Kidney epithelial cell (primary cell): ENCODE results near the gene TMEM30B. TPM values are rescaled to one million over a fixed set of nuclear protein-coding genes. Genes with fewer than 3 reads are reported as not detected.
"Not testable (repeated sequence)": the region's sequence is repeated elsewhere in the genome, so short reads cannot be mapped to it uniquely, and the experiment has no call there.

ENCODE experiments used
- DNase-seq: peaks from one replicate; pipeline ENCODE4 v3.0.0-alpha.2; 2010; ENCODE audit warnings: low read depth
- H3K27me3 ChIP-seq: 2 replicates; pipeline ENCODE4 v1.6.0; 2011; ENCODE audit warnings: low read length; ENCODE audit not compliant: control insufficient read depth, insufficient read depth
- H3K36me3 ChIP-seq: 2 replicates; pipeline ENCODE4 v1.5.1; 2011; ENCODE audit warnings: low read length; ENCODE audit not compliant: control insufficient read depth, insufficient read depth
- H3K4me3 ChIP-seq: 2 replicates; pipeline ENCODE4 v1.5.1; 2011; ENCODE audit warnings: low read depth, mild to moderate bottlenecking, control low read depth, low read length
- total RNA-seq: library from RNA; depleted of rRNA; stranded (reverse); fragments of >200 nt; gene quantifications from 2 replicates; pipeline ENCODE4 v1.2.3, GENCODE V29; 2015
- TF ChIP-seq, protein P1 (sequence below): IDR thresholded peaks from 2 replicates; pipeline ENCODE4 v1.5.1; 2011; ENCODE audit warnings: mild to moderate bottlenecking, moderate library complexity, low read length, control low read depth, inconsistent platforms; ENCODE audit not compliant: insufficient read depth, poor library complexity, severe bottlenecking

The TMEM30B gene
- total RNA-seq, 1 donor from 2014 or later, result 11.3 TPM

DNA sequence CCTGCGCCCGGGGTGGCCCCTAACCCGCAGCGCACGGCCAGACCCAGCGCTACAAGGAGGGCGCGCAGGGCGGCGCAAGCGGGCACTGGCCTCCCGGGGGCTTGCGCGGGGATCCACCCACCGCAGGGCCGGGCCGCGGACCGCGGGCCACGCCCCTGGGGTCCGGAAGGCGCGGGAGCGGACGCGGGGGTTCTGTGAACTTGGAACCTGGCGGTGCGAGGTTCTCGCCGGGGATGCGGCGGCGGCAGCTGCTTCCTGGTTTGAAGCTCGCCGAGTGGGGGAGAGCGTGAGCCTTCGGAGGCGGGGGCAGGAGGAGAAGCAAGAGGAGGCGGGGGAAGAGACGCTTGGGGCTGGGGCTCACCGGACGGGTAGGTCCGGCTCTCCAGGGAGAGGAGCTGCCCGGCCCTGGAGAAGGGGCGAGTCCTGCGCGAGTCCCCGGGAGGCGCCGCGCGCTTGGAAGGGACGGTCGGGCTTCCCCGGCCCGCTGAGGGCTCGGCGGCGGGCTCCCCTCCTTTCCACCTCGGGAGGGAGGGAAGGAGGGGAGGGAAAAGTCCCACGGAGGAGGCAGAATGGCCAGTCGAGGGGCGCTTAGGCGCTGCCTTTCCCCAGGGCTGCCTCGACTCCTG lies 40.4 kb upstream of the TMEM30B start, which contains the start of gene PRKCH:
Gene PRKCH (plus strand): TSS at position 195 of the 626 bp plus-strand sequence. CDS start 523 bp downstream, outside the sequence.
- peaks cover 22% of the 10 kb centered on the region for H3K27me3 ChIP-seq
- H3K36me3 ChIP-seq, result no peaks in the 10 kb centered on the region
- TF ChIP-seq, protein P1, sequence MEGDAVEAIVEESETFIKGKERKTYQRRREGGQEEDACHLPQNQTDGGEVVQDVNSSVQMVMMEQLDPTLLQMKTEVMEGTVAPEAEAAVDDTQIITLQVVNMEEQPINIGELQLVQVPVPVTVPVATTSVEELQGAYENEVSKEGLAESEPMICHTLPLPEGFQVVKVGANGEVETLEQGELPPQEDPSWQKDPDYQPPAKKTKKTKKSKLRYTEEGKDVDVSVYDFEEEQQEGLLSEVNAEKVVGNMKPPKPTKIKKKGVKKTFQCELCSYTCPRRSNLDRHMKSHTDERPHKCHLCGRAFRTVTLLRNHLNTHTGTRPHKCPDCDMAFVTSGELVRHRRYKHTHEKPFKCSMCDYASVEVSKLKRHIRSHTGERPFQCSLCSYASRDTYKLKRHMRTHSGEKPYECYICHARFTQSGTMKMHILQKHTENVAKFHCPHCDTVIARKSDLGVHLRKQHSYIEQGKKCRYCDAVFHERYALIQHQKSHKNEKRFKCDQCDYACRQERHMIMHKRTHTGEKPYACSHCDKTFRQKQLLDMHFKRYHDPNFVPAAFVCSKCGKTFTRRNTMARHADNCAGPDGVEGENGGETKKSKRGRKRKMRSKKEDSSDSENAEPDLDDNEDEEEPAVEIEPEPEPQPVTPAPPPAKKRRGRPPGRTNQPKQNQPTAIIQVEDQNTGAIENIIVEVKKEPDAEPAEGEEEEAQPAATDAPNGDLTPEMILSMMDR, result peak; percentile 23
- peak; percentile 16 for DNase-seq
- peak within 1 kb of the TSS; percentile 46 for H3K4me3 ChIP-seq

DNA sequence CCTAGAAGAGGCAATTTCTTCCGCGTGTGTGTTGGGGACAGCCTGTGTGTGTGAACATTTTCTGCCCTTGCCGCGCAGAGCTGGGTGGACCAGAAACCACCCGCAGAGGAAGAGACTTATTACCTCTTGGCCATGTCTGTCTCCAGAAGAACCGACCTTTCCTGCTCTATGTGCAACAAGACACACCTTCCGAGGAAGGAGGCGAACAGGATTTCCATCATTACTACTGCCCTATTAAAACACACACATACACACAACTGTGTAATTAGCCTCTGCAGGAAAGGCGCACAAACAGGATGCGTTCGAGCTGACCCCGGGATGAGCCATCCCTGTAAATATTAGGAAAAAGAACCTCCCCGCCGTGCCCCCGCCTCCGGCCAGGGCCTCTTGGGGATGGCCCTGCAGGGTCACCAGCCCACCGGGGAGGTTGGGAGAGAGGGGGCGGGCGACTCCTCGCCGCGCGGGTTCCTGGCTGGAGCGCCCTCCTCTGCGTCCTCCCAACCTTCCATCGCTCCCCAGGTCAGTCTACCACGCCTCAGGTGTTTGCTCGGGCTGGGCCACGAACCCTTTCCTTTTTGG lies 39.8 kb upstream of the TMEM30B start:
- peaks cover 22% of the 10 kb centered on the region for H3K27me3 ChIP-seq
- no peaks in the 10 kb centered on the region for H3K36me3 ChIP-seq
- peak overlapping the region; percentile 46 for H3K4me3 ChIP-seq
- TF ChIP-seq, protein P1, result no peak
- no peak for DNase-seq

DNA sequence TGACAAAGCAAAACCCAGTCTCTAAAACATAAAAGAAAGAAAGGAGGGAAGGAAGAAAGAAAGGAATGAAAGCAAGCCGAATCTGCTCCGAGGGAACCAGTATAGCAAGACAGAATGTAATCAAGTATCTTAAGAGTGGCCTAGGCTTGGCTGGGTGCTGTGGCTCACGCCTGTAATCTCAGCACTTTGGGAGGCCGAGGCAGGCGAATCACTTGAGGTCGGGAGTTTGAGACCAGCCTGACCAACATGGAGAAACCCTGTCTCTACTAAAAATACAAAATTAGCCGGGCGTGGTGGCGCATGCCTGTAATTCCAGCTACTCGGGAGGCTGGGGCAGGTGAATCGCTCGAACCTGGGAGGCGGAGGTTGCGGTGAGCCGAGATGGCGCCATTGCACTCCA lies 39.0 kb upstream of the TMEM30B start:
- not testable (repeated sequence) for DNase-seq, H3K4me3 ChIP-seq, H3K36me3 ChIP-seq
- H3K27me3 ChIP-seq, result peaks cover 22% of the 10 kb centered on the region

DNA sequence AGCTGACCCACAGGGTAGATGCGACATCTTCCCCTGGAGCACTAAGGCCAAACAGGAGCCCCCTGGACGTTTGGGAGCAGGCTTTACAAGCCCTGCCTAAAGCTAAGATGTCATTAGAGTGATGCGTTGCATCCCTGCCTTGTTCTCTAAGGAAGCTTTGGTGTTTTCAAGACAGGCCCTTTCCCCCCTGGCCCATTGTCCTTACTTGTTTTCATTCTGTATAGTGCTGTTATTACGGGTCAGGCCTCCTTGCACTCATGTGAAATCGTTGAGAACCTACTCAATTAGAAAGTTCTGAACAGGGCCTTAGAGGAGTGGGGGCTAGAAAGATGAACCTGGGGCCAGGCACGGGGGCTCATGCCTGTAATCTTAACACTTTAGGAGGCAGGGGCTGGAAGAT lies 38.6 kb upstream of the TMEM30B start:
- peaks cover 22% of the 10 kb centered on the region for H3K27me3 ChIP-seq
- TF ChIP-seq, protein P1, result no peak
- no peak overlapping the region for H3K4me3 ChIP-seq
- no peak for DNase-seq
- no peaks in the 10 kb centered on the region for H3K36me3 ChIP-seq

DNA sequence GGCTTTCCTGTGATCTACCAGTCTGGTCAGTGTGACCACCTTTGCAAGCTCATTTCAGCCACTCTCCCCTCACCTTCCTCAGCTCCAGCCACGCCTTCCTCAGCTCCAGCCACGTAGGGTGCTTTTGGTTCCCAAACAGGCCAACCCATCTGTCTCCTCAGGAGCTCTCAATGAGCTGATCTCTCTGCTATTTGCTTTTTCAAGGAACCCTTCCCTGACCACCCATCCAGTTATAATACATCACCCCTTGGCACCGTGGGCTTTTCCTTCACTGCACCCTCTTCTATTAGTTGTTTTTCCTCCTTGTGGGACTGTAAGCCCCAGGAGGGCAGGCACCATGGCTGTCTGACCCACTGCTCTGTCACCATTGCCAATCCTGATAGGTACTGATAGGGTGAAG lies 37.9 kb upstream of the TMEM30B start:
- H3K4me3 ChIP-seq, result no peak overlapping the region
- peaks cover 22% of the 10 kb centered on the region for H3K27me3 ChIP-seq
- TF ChIP-seq, protein P1, result no peak
- no peaks in the 10 kb centered on the region for H3K36me3 ChIP-seq
- DNase-seq, result no peak

DNA sequence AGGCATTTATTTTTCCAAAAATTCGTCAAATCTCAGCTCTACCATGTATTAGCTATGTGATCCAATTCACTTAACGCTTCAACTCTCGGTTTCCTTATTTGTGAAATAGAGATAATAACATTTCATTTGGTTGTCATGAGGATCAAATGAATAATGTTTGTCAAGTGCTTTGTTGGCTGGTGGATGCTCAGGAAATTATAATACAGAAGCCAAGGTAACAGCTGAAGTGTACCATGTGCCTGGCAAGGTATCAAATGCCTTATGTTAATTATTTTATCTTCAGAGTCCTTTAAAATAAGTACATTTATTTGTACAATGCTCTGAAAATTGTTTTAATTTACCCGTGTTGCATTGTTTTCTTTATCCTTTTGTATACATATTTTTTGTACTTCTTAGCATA lies 34.2 kb upstream of the TMEM30B start:
- Histone ChIP-seq H3K4me3 (no peak overlapping the region), H3K27me3 (peaks cover 2% of the 10 kb centered on the region), H3K36me3 (no peaks in the 10 kb centered on the region)
- TF ChIP-seq, protein P1, result no peak
- no peak for DNase-seq

DNA sequence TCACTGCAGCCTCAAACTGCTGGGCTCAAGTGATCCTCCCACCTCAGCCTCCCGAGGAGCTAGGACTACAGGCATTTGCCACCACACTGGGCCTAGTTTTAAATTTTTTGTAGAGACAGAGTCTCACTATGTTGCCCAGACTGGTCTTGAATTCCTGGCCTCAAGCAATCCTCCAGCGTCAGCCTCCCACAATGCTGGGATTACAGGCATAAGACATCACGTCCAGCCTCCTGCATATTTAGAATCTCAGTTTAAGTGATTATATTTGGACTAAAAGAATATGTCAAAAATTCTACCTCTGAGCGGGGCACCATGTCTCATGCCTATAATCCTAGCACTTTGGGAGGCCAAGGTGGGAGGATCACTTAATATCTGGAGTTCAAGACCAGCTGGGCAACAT lies 27.6 kb upstream of the TMEM30B start:
- H3K36me3 ChIP-seq, H3K27me3 ChIP-seq, H3K4me3 ChIP-seq, DNase-seq: not testable (repeated sequence)
